ENCODE data around the gene NEURL1.
A peak's percentile ranks its signal among the peaks of the same experiment; 100 is the strongest.

NEURL1 gene

GRCh38 chr10:103595933-103596726 lies 102.6 kb downstream of the NEURL1 start:
- TF ChIP-seq CTCF (IDR thresholded peaks at IDR 0.05; ENCODE audit: insufficient read depth, low read length, poor library complexity, severe bottlenecking) (no peak), EZH2phosphoT487 (conservative IDR thresholded peaks at IDR 0.05; ENCODE audit: low read length) (no peak)
- no peaks in the 10 kb centered on the region for H3K79me2 ChIP-seq (ENCODE audit: insufficient read depth, low read length)
- H2AFZ ChIP-seq (ENCODE audit: low read depth, low read length, severe bottlenecking) = no peak overlapping the region
- H3K9me2 ChIP-seq (replicated peaks; ENCODE audit: insufficient read depth, low read length) = no peaks in the 10 kb centered on the region
- H3K9ac ChIP-seq (ENCODE audit: low read length) = no peak overlapping the region
- no peaks in the 10 kb centered on the region for H3K27me3 ChIP-seq (ENCODE audit: low read length)
- no peak overlapping the region for H3K4me2 ChIP-seq (ENCODE audit: low read depth, low read length, poor library complexity, severe bottlenecking)
- no peaks in the 10 kb centered on the region for H3K36me3 ChIP-seq (ENCODE audit: low read length)
- H4K20me1 ChIP-seq (ENCODE audit: low read depth, low read length) = no peaks in the 10 kb centered on the region
- H3K9me3 ChIP-seq (ENCODE audit: insufficient read depth, low read length) = no peaks in the 10 kb centered on the region
- no peak overlapping the region for H3K27ac ChIP-seq (ENCODE audit: low read depth, low read length)
- H3K4me3 ChIP-seq (ENCODE audit: insufficient read depth, low read length, poor library complexity, severe bottlenecking) = no peak overlapping the region
- no peaks in the 10 kb centered on the region for H3F3A ChIP-seq (ENCODE audit: insufficient read depth)

- H3K27ac ChIP-seq (ENCODE audit: low read depth, low read length) = no peak overlapping the region
- H2AFZ ChIP-seq (ENCODE audit: low read depth, low read length, severe bottlenecking) = no peak overlapping the region
- no peaks in the 10 kb centered on the region for H3K36me3 ChIP-seq (ENCODE audit: low read length)
- no peak overlapping the region for H3K4me2 ChIP-seq (ENCODE audit: low read depth, low read length, poor library complexity, severe bottlenecking)
- no peaks in the 10 kb centered on the region for H4K20me1 ChIP-seq (ENCODE audit: low read depth, low read length)
- no peaks in the 10 kb centered on the region for H3K9me3 ChIP-seq (ENCODE audit: insufficient read depth, low read length)
- H3F3A ChIP-seq (ENCODE audit: insufficient read depth) = no peaks in the 10 kb centered on the region
- no peak for TF ChIP-seq CTCF (IDR thresholded peaks at IDR 0.05; ENCODE audit: insufficient read depth, low read length, poor library complexity, severe bottlenecking)
- TF ChIP-seq EZH2phosphoT487 (conservative IDR thresholded peaks at IDR 0.05; ENCODE audit: low read length) = no peak
- H3K9ac ChIP-seq (ENCODE audit: low read length) = no peak overlapping the region
- no peaks in the 10 kb centered on the region for H3K79me2 ChIP-seq (ENCODE audit: insufficient read depth, low read length)
- no peaks in the 10 kb centered on the region for H3K9me2 ChIP-seq (replicated peaks; ENCODE audit: insufficient read depth, low read length)
- no peaks in the 10 kb centered on the region for H3K27me3 ChIP-seq (ENCODE audit: low read length)
- no peak overlapping the region for H3K4me3 ChIP-seq (ENCODE audit: insufficient read depth, low read length, poor library complexity, severe bottlenecking)
Measured at GRCh38 chr10:103597003-103597402, 103.5 kb downstream of the NEURL1 start.

DNA sequence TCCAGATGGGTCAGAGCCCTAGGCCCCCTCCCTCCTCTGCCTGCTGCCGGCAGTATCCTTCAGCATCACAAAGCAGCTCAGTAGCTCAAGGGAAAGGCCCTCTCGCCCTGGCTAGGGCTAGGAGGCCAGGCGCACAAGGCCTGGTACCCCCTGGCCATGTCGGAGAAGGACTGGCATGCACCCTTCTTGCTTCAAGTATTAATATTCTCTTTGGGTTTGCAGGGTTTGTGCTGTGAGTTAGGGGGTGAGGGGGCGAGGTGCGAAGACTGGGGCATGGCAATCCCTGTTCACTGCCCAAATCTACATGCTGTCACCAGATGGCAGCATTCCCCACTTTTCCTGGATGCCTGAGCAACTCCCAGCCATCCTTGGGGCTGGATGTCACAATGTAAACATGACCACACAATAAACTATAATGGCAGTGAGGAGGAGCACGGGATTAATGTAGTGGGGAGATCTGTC lies 105.2 kb downstream of the NEURL1 start:
- Histone ChIP-seq H3K79me2 (ENCODE audit: insufficient read depth, low read length) (no peaks in the 10 kb centered on the region), H3K9me2 (replicated peaks; ENCODE audit: insufficient read depth, low read length) (no peaks in the 10 kb centered on the region), H2AFZ (ENCODE audit: low read depth, low read length, severe bottlenecking) (no peak overlapping the region), H3F3A (ENCODE audit: insufficient read depth) (no peaks in the 10 kb centered on the region), H3K36me3 (ENCODE audit: low read length) (no peaks in the 10 kb centered on the region), H3K27ac (ENCODE audit: low read depth, low read length) (no peak overlapping the region), H3K4me2 (ENCODE audit: low read depth, low read length, poor library complexity, severe bottlenecking) (no peak overlapping the region), H3K4me3 (ENCODE audit: insufficient read depth, low read length, poor library complexity, severe bottlenecking) (no peak overlapping the region), H3K9ac (ENCODE audit: low read length) (no peak overlapping the region), H4K20me1 (ENCODE audit: low read depth, low read length) (no peaks in the 10 kb centered on the region), H3K9me3 (ENCODE audit: insufficient read depth, low read length) (no peaks in the 10 kb centered on the region), H3K27me3 (ENCODE audit: low read length) (no peaks in the 10 kb centered on the region)
- TF ChIP-seq CTCF (IDR thresholded peaks at IDR 0.05; ENCODE audit: insufficient read depth, low read length, poor library complexity, severe bottlenecking) (peak; percentile 34), EZH2phosphoT487 (conservative IDR thresholded peaks at IDR 0.05; ENCODE audit: low read length) (no peak)
